Adrenal gland (tissue), 5 donors: Measurements from ENCODE around the gene USP28.

Experiments used
- CTCF ChIP-seq, 6 experiments: fragments of 450-650 bp in 4 of 6; fragments of 200-600 bp in 2 of 6; sonication (generic) in 1 of 6; IDR thresholded peaks; 1 replicate in 5 of 6; 2 replicates in 1 of 6; pipeline versions ENCODE4 v1.5.1 to v1.8.0; 2016 to 2021; ENCODE audit warnings: antibody characterized with exemption in 6 of 6, mild to moderate bottlenecking in 2 of 6, moderate library complexity in 1 of 6
- POLR2A ChIP-seq, 2 donors: fragments of 450-650 bp; IDR thresholded peaks; one replicate each; pipeline ENCODE4 v1.6.1; 2017; ENCODE audit warnings: antibody characterized with exemption in 2 of 2, mild to moderate bottlenecking in 2 of 2, moderate library complexity in 1 of 2
- donor health status: DM: no; HTN: no; CAD: no.

GRCh38 chr11:113871336-113871735 is 4.0 kb downstream of the USP28 start:
- TF ChIP-seq CTCF (IDR thresholded peaks at IDR 0.05) (no peak), POLR2A (IDR thresholded peaks at IDR 0.05) (no peak)
